Measurements from ENCODE around the gene MTHFSD.

Gene MTHFSD

GRCh38 chr16:86587487-86587886, 32.5 kb upstream of the MTHFSD start:
- TF ChIP-seq ZNF8 (CRISPR knock-in tag; IDR thresholded peaks at IDR 0.05) = no peak
- TF ChIP-seq BACH2 (CRISPR knock-in tag; IDR thresholded peaks at IDR 0.05; ENCODE audit: borderline replicate concordance) = no peak
- TF ChIP-seq PPARA (CRISPR knock-in tag; IDR thresholded peaks at IDR 0.05; ENCODE audit: borderline replicate concordance) = no peak
- no peak for TF ChIP-seq TSHZ2 (CRISPR knock-in tag; IDR thresholded peaks at IDR 0.05)
- no peak for TF ChIP-seq ESRRG (CRISPR knock-in tag; IDR thresholded peaks at IDR 0.05)
- TF ChIP-seq POU6F1 (CRISPR knock-in tag; IDR thresholded peaks at IDR 0.05; ENCODE audit: borderline replicate concordance, low read depth) = no peak
- no peak for TF ChIP-seq ARNTL (CRISPR knock-in tag; IDR thresholded peaks at IDR 0.05; ENCODE audit: borderline replicate concordance, low read depth)
- no peak for TF ChIP-seq TCF4 (CRISPR knock-in tag; IDR thresholded peaks at IDR 0.05; ENCODE audit: borderline replicate concordance)
- no peak for ATAC-seq

GRCh38 chr16:86585821-86586611, 31.0 kb upstream of the MTHFSD start:
- peak; percentile 48 for ATAC-seq
- TF ChIP-seq CSRNP3 (CRISPR knock-in tag; IDR thresholded peaks at IDR 0.05) (no peak), ZFP30 (CRISPR knock-in tag; IDR thresholded peaks at IDR 0.05) (no peak), ZFP3 (CRISPR knock-in tag; IDR thresholded peaks at IDR 0.05) (no peak), ZC3H10 (CRISPR knock-in tag; IDR thresholded peaks at IDR 0.05) (no peak), ESRRG (CRISPR knock-in tag; IDR thresholded peaks at IDR 0.05) (no peak), ZNF70 (CRISPR knock-in tag; IDR thresholded peaks at IDR 0.05) (no peak), PPARA (CRISPR knock-in tag; IDR thresholded peaks at IDR 0.05; ENCODE audit: borderline replicate concordance) (no peak), RARB (CRISPR knock-in tag; IDR thresholded peaks at IDR 0.05) (no peak)

- peak; percentile 15 for ATAC-seq
- TF ChIP-seq ZNF70 (CRISPR knock-in tag; IDR thresholded peaks at IDR 0.05) (no peak), ISL1 (CRISPR knock-in tag; IDR thresholded peaks at IDR 0.05) (no peak), ZNF8 (CRISPR knock-in tag; IDR thresholded peaks at IDR 0.05) (no peak), ZFP30 (CRISPR knock-in tag; IDR thresholded peaks at IDR 0.05) (no peak), CREB5 (CRISPR knock-in tag; IDR thresholded peaks at IDR 0.05; ENCODE audit: low read depth) (no peak), TSHZ2 (CRISPR knock-in tag; IDR thresholded peaks at IDR 0.05) (no peak), TOX (CRISPR knock-in tag; IDR thresholded peaks at IDR 0.05; ENCODE audit: borderline replicate concordance) (no peak), PPARA (CRISPR knock-in tag; IDR thresholded peaks at IDR 0.05; ENCODE audit: borderline replicate concordance) (no peak), GLIS3 (CRISPR knock-in tag; IDR thresholded peaks at IDR 0.05) (no peak), POU6F1 (CRISPR knock-in tag; IDR thresholded peaks at IDR 0.05; ENCODE audit: borderline replicate concordance, low read depth) (no peak), ZC3H10 (CRISPR knock-in tag; IDR thresholded peaks at IDR 0.05) (no peak), TCF4 (CRISPR knock-in tag; IDR thresholded peaks at IDR 0.05; ENCODE audit: borderline replicate concordance) (no peak), PATZ1 (CRISPR knock-in tag; IDR thresholded peaks at IDR 0.05; ENCODE audit: borderline replicate concordance) (no peak), RARB (CRISPR knock-in tag; IDR thresholded peaks at IDR 0.05) (no peak)
Observed at GRCh38 chr16:86584726-86585721, 30.0 kb upstream of the MTHFSD start.
